Esophagus squamous epithelium (tissue), 5 donors: ENCODE results near the gene FAM9C. TPM values are rescaled to one million over a fixed set of nuclear protein-coding genes. Genes with fewer than 3 reads are reported as not detected.

ENCODE experiments used
- DNase-seq: peaks from one replicate; lab custom pipeline; 2025; lab: John Stamatoyannopoulos, UW
- H3K27ac ChIP-seq, 4 donors: fragments of 200-600 bp; sonication (generic); one replicate each; pipeline ENCODE4 v1.5.1; 2016 to 2019; ENCODE audit warnings: mild to moderate bottlenecking in 1 of 4
- H3K27me3 ChIP-seq, 4 donors: fragments of 200-600 bp; sonication (generic); 1 replicate in 3 of 4; 2 replicates in 1 of 4; pipeline versions ENCODE4 v1.5.1 to v1.6.0; 2017 to 2021; ENCODE audit warnings: antibody characterized with exemption in 1 of 4
- H3K36me3 ChIP-seq, 3 donors: fragments of 200-600 bp; sonication (generic); one replicate each; pipeline ENCODE4 v1.5.1; 2016 to 2019
- H3K4me1 ChIP-seq, 3 donors: fragments of 200-600 bp; sonication (generic); one replicate each; pipeline ENCODE4 v1.5.1; 2017 to 2019
- H3K4me3 ChIP-seq, 4 donors: fragments of 200-600 bp; sonication (generic); 1 replicate in 3 of 4; 2 replicates in 1 of 4; pipeline ENCODE4 v1.5.1; 2016 to 2019; ENCODE audit warnings: mild to moderate bottlenecking in 2 of 4, moderate library complexity in 1 of 4
- H3K9me3 ChIP-seq, 3 donors: fragments of 200-600 bp; sonication (generic); one replicate each; pipeline ENCODE4 v1.5.1; 2016 to 2019
- CTCF ChIP-seq, 6 experiments: fragments of 450-650 bp in 4 of 6; fragments of 200-600 bp in 2 of 6; sonication (generic) in 2 of 6; IDR thresholded peaks; one replicate each; pipeline ENCODE4 v1.5.1; 2016 to 2019; ENCODE audit warnings: antibody characterized with exemption in 6 of 6, mild to moderate bottlenecking in 4 of 6, moderate library complexity in 4 of 6
- POLR2A ChIP-seq, 4 donors: fragments of 450-650 bp; IDR thresholded peaks; one replicate each; pipeline ENCODE4 v1.6.1; 2017; ENCODE audit warnings: antibody characterized with exemption in 4 of 4, mild to moderate bottlenecking in 4 of 4, moderate library complexity in 3 of 4
- WGBS, 2 donors: methylation state at CpG; one replicate each; pipeline ENCODE4 v1.1.5; 2018; 5-methylcytosine and 5-hydroxymethylcytosine counted together
- intact Hi-C: fragments of 100-400 bp; cut with DNase I; formaldehyde crosslinking; loops from one replicate; pipeline ENCODE4 v1.15.0; 2022
- total RNA-seq, 4 donors: library from RNA; depleted of rRNA; stranded (reverse); fragments of >200 nt; gene quantifications; one replicate each; pipeline ENCODE4 v1.1.0, GENCODE V29; 2016
- donor health status: DM: yes; HTN: yes; CAD: no.

The FAM9C gene
- total RNA-seq, 4 donors from 2014 or later: not detected

- H3K27ac ChIP-seq: peak overlapping the region in 2 of 4 donors; percentile 22 to 48
- no peaks in the 10 kb centered on the region for H3K27me3 ChIP-seq
- TF ChIP-seq CTCF (IDR thresholded peaks at IDR 0.05) (no peak), POLR2A (IDR thresholded peaks at IDR 0.05) (no peak)
- DNase-seq: no peak
- intact Hi-C loops: no loop called here
- H3K4me1 ChIP-seq: peaks cover 0 to 6% (median 0%) of the 10 kb centered on the region in 3 donors
- no peak overlapping the region for H3K4me3 ChIP-seq
- no peaks in the 10 kb centered on the region for H3K36me3 ChIP-seq
- WGBS, 2 donors: 47 to 52% methylated on average over 6 of the region's 6 CpGs
- no peaks in the 10 kb centered on the region for H3K9me3 ChIP-seq
Measured at GRCh38 chrX:13081395-13082205, 37.2 kb upstream of the FAM9C start.

GRCh38 chrX:13080128-13080795 lies 35.8 kb upstream of the FAM9C start:
- WGBS, 2 donors: 71 to 90% methylated on average over 4 of the region's 4 CpGs
- TF ChIP-seq POLR2A (IDR thresholded peaks at IDR 0.05): no peak

GRCh38 chrX:13078739-13079444 lies 34.5 kb upstream of the FAM9C start:
- no peak for DNase-seq
- 30 to 68% methylated on average over 3 to 7 of the region's 10 CpGs for WGBS, 2 donors
- Histone ChIP-seq H3K27me3 (no peaks in the 10 kb centered on the region), H3K9me3 (no peaks in the 10 kb centered on the region), H3K4me1 (peaks cover 0 to 6% (median 0%) of the 10 kb centered on the region in 3 donors), H3K27ac (peak overlapping the region; percentile 46 to 82 (median 72)), H3K36me3 (no peaks in the 10 kb centered on the region), H3K4me3 (peak overlapping the region in 1 of 4 donors; percentile 31)
- intact Hi-C loops: no loop called here
- TF ChIP-seq POLR2A (IDR thresholded peaks at IDR 0.05): no peak
- no peak for TF ChIP-seq CTCF (IDR thresholded peaks at IDR 0.05)

More at GRCh38 chrX:13080128-13080795, 35.8 kb upstream of the FAM9C start:
- no peaks in the 10 kb centered on the region for H3K36me3 ChIP-seq
- H3K27ac ChIP-seq: peak overlapping the region in 1 of 4 donors; percentile 48
- H3K4me1 ChIP-seq: peaks cover 0 to 6% (median 0%) of the 10 kb centered on the region in 3 donors
- H3K4me3 ChIP-seq: no peak overlapping the region
- intact Hi-C loops: no loop called here
- no peaks in the 10 kb centered on the region for H3K27me3 ChIP-seq
- H3K9me3 ChIP-seq: no peaks in the 10 kb centered on the region
- DNase-seq: no peak

GRCh38 chrX:13077168-13077567 lies 32.7 kb upstream of the FAM9C start:
- Histone ChIP-seq H3K27me3 (no peaks in the 10 kb centered on the region), H3K36me3 (no peaks in the 10 kb centered on the region), H3K9me3 (no peaks in the 10 kb centered on the region), H3K4me1 (peaks cover 0 to 5% (median 0%) of the 10 kb centered on the region in 3 donors), H3K27ac (peak overlapping the region in 2 of 4 donors; percentile 21), H3K4me3 (no peak overlapping the region)
- no peak for TF ChIP-seq CTCF (IDR thresholded peaks at IDR 0.05)
- no peak for TF ChIP-seq POLR2A (IDR thresholded peaks at IDR 0.05)
- no peak for DNase-seq
- WGBS, 2 donors: 25% methylated on average over 1 of the region's 2 CpGs; no CpG with 5 or more reads in 1 of the 2 donors
- intact Hi-C loops: no loop called here

GRCh38 chrX:13076176-13076961 lies 31.9 kb upstream of the FAM9C start:
- no peaks in the 10 kb centered on the region for H3K36me3 ChIP-seq
- no peak overlapping the region for H3K27ac ChIP-seq
- no peaks in the 10 kb centered on the region for H3K4me1 ChIP-seq
- H3K27me3 ChIP-seq: no peaks in the 10 kb centered on the region
- WGBS, 2 donors: 73 to 89% methylated on average over 4 of the region's 4 CpGs
- TF ChIP-seq CTCF (IDR thresholded peaks at IDR 0.05) (no peak), POLR2A (IDR thresholded peaks at IDR 0.05) (no peak)
- H3K9me3 ChIP-seq: no peaks in the 10 kb centered on the region
- no peak overlapping the region for H3K4me3 ChIP-seq
- DNase-seq: no peak
- intact Hi-C loops: no loop called here
